Parathyroid adenoma (tissue), 2 donors: ENCODE data around the gene ABCC2.
"Not testable (repeated sequence)": the region's sequence is repeated elsewhere in the genome, so short reads cannot be mapped to it uniquely, and the experiment has no call there.

ENCODE experiments used
- H2AFZ ChIP-seq: fragments of 300-600 bp; sonication (generic); one replicate; pipeline ENCODE4 v1.7.0; 2017; ENCODE audit warnings: antibody characterized with exemption, mild to moderate bottlenecking
- H3K27ac ChIP-seq: fragments of 300-600 bp; sonication (generic); one replicate; pipeline ENCODE4 v1.7.0; 2017
- H3K27me3 ChIP-seq: fragments of 300-600 bp; sonication (generic); one replicate; pipeline ENCODE4 v1.7.0; 2017; ENCODE audit warnings: low read length; ENCODE audit not compliant: control insufficient read depth, insufficient read depth
- H3K36me3 ChIP-seq: fragments of 300-600 bp; sonication (generic); one replicate; pipeline ENCODE4 v1.7.0; 2017; ENCODE audit warnings: low read length; ENCODE audit not compliant: control insufficient read depth, insufficient read depth
- H3K4me1 ChIP-seq: fragments of 300-600 bp; sonication (generic); one replicate; pipeline ENCODE4 v1.7.0; 2017; ENCODE audit warnings: control low read depth
- H3K4me2 ChIP-seq: fragments of 300-600 bp; sonication (generic); one replicate; pipeline ENCODE4 v1.7.0; 2017; ENCODE audit warnings: low read length
- H3K4me3 ChIP-seq: fragments of 300-600 bp; sonication (generic); one replicate; pipeline ENCODE4 v1.7.0; 2017; ENCODE audit warnings: low read depth, low read length
- H3K79me2 ChIP-seq: fragments of 300-600 bp; sonication (generic); one replicate; pipeline ENCODE4 v1.7.0; 2017; ENCODE audit warnings: control low read depth
- H3K9ac ChIP-seq: fragments of 300-600 bp; sonication (generic); one replicate; pipeline ENCODE4 v1.7.0; 2017; ENCODE audit warnings: mild to moderate bottlenecking
- H3K9me3 ChIP-seq: fragments of 300-600 bp; sonication (generic); one replicate; pipeline ENCODE4 v1.7.0; 2017; ENCODE audit warnings: low read length; ENCODE audit not compliant: control insufficient read depth
- CTCF ChIP-seq: fragments of 300-600 bp; sonication (generic); IDR thresholded peaks from one replicate; pipeline ENCODE4 v1.7.0; 2017; ENCODE audit warnings: antibody characterized with exemption, mild to moderate bottlenecking
- donor health status: primary hyperparathyroidism.

Gene ABCC2

GRCh38 chr10:99828464-99828863 is 46.0 kb downstream of the ABCC2 start:
- Histone ChIP-seq H3K27ac (no peak overlapping the region), H3K79me2 (no peaks in the 10 kb centered on the region), H3K4me1 (no peaks in the 10 kb centered on the region), H3K4me2 (no peak overlapping the region), H3K4me3 (no peak overlapping the region), H3K9ac (no peak overlapping the region), H3K9me3 (no peaks in the 10 kb centered on the region), H3K27me3 (no peaks in the 10 kb centered on the region), H2AFZ (no peak overlapping the region), H3K36me3 (no peaks in the 10 kb centered on the region)
- no peak for TF ChIP-seq CTCF

GRCh38 chr10:99832439-99832838 is 50.0 kb downstream of the ABCC2 start:
- Histone ChIP-seq H3K79me2 (no peaks in the 10 kb centered on the region), H3K9ac (no peak overlapping the region), H3K4me2 (no peak overlapping the region), H3K27ac (no peak overlapping the region), H3K36me3 (no peaks in the 10 kb centered on the region), H2AFZ (no peak overlapping the region), H3K9me3 (no peaks in the 10 kb centered on the region), H3K4me1 (no peaks in the 10 kb centered on the region), H3K27me3 (no peaks in the 10 kb centered on the region), H3K4me3 (no peak overlapping the region)
- TF ChIP-seq CTCF, result no peak

DNA sequence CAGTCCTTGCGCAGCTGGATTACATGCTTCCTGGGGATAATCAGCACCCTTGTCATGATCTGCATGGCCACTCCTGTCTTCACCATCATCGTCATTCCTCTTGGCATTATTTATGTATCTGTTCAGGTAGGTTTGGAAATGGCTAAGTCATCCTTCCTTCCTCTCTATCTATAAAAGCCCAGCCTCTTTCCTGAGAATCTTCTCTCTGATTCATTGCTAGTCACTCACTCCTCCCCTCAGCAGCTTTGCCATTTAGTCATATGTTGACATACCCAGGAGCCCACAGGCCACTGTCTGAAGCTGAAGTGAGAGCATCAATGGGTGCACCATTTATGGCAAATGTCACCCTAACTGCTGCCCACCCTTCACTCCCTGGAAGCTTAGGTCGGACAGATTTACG is 52.0 kb downstream of the ABCC2 start:
- Histone ChIP-seq H3K79me2 (no peaks in the 10 kb centered on the region), H2AFZ (no peak overlapping the region), H3K9ac (no peak overlapping the region), H3K27ac (no peak overlapping the region), H3K4me3 (no peak overlapping the region), H3K27me3 (no peaks in the 10 kb centered on the region), H3K9me3 (no peaks in the 10 kb centered on the region), H3K36me3 (no peaks in the 10 kb centered on the region), H3K4me2 (no peak overlapping the region), H3K4me1 (no peaks in the 10 kb centered on the region)
- no peak for TF ChIP-seq CTCF

GRCh38 chr10:99835947-99836346 is 53.5 kb downstream of the ABCC2 start:
- Histone ChIP-seq H3K4me2 (no peak overlapping the region), H3K27ac (no peak overlapping the region), H3K79me2 (no peaks in the 10 kb centered on the region), H3K4me3 (no peak overlapping the region), H3K9ac (no peak overlapping the region), H3K36me3 (no peaks in the 10 kb centered on the region), H3K9me3 (no peaks in the 10 kb centered on the region), H3K4me1 (no peaks in the 10 kb centered on the region), H2AFZ (no peak overlapping the region), H3K27me3 (no peaks in the 10 kb centered on the region)
- no peak for TF ChIP-seq CTCF

- Histone ChIP-seq H3K27me3 (no peaks in the 10 kb centered on the region), H3K27ac (no peak overlapping the region), H3K4me3 (no peak overlapping the region), H3K9ac (no peak overlapping the region), H2AFZ (no peak overlapping the region), H3K36me3 (no peaks in the 10 kb centered on the region), H3K4me2 (no peak overlapping the region), H3K9me3 (no peaks in the 10 kb centered on the region), H3K79me2 (no peaks in the 10 kb centered on the region), H3K4me1 (no peaks in the 10 kb centered on the region)
- TF ChIP-seq CTCF, result no peak
These were observed 54.3 kb downstream of the ABCC2 start for GRCh38 chr10:99836711-99837110.

DNA sequence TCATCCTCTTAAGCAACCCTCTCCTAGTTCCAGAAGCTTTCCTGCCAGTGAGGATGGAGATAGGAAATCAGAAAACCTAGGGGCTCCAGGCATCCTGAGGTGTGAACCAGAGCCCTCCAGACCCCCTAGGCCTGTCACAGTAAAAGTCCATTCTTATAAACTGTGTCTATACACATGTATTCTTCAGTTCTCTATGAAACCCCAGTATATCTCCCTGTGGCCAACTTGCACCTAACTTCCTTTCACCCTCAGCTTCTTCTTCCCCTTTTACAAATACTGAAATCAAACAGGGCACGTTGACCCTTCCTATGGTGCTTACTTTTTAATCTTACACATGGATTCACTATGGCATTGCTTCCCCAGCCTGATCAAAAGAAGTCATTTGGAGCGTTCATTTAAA is 58.4 kb downstream of the ABCC2 start:
- not testable (repeated sequence) for H3K79me2 ChIP-seq, H3K36me3 ChIP-seq, H2AFZ ChIP-seq, H3K27me3 ChIP-seq, H3K27ac ChIP-seq, H3K9ac ChIP-seq, H3K4me1 ChIP-seq, H3K4me2 ChIP-seq, H3K4me3 ChIP-seq, H3K9me3 ChIP-seq
